Occipital lobe (tissue), 2 donors: ENCODE data around the gene WNK1. TPM values are rescaled to one million over a fixed set of nuclear protein-coding genes. Genes with fewer than 3 reads are reported as not detected.
"Not testable (repeated sequence)": the region's sequence is repeated elsewhere in the genome, so short reads cannot be mapped to it uniquely, and the experiment has no call there.

Experiments
- DNase-seq: peaks from one replicate; lab custom pipeline; 2025; lab: John Stamatoyannopoulos, UW
- total RNA-seq: library from RNA; depleted of rRNA; stranded (reverse); fragments of >200 nt; gene quantifications from one replicate; pipeline ENCODE4 v1.2.3, GENCODE V29; 2014

WNK1 gene
- total RNA-seq, 1 donor from 2014 or later, result 84.2 TPM

DNA sequence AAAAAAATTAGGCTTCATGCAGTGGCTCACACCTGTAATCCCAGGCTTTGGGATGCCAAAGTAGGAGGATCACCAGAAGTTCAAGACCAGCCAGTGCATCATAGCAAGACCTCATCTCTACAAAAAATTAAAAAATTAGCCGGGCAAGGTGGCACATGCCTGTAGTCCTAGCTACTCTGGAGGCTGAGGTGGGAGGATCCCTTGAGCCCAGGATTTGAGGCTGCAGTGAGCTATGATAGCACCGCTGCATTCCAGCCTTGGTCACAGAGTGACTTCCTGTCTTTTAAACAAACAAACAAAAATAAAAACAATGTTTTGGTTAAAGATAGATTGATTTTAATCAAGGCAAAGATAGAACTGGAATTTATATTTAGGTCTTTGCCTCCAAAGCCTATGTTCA, 60.6 kb downstream of the WNK1 start:
- no peak for DNase-seq

DNA sequence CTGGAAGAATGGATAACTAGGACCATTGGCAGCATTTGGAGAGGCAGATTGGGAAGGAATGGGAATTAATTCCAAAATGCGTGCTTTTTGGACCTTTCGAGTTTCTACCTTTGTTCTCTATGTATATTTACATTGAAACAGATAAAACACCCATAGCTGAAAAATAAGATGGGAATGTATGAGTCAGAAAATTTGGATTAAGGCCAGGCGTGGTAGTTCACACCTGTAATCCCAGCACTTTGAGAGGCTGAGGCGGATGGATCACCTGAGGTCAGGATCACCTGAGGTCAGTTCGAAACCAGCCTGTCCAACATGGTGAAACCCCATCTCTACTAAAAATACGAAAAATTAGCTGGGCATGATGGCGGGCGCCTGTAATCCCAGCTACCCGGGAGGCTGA, 65.1 kb downstream of the WNK1 start:
- DNase-seq, result not testable (repeated sequence)

DNA sequence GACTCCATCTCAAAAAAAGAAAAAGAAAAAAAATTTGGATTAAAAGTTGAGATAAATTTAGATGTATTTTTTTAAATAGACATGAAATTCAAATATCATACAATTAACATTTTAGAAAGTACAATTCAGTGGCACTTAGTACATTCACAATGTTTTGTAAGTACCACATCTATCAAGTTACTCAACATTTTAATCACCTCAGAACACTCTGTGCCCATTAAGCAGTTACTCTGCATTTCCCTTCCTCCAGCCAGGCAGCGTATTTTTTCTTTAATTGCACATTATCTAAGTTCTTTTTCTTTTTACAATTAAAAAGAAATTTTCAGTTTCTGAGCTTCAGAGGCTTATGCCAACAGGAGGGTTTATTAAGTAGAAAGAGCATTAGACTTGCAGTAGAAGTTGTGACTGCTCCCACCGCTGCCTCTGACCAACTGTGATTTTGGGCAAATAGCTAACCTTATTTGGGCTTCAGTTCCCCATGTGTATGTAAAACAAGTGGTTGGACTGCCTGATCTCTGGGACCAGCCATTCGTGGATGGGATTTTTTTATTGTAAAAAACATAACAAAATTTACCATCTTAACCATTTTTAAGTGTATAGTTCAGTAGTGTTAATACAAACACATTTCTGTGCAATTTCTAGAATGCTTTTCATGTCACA, 65.7 kb downstream of the WNK1 start:
- no peak for DNase-seq

DNA sequence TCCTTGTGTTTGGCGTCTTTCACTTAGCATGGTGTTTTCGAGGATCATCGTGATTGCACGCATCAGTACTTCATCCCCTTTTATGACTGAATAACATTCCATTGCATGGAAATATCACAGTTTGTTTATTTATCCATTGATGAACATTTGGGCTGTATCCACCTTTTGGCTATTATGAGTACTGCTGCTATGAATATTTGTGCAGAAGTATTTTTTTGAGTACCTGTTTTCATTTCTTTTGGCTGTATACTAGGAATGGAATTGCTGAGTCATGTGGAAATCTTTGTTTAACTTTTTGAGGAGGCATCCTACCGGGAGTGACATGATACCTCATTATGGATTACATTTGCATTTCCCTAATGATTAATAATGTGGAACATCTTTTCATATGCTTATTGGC, 66.4 kb downstream of the WNK1 start:
- no peak for DNase-seq

DNA sequence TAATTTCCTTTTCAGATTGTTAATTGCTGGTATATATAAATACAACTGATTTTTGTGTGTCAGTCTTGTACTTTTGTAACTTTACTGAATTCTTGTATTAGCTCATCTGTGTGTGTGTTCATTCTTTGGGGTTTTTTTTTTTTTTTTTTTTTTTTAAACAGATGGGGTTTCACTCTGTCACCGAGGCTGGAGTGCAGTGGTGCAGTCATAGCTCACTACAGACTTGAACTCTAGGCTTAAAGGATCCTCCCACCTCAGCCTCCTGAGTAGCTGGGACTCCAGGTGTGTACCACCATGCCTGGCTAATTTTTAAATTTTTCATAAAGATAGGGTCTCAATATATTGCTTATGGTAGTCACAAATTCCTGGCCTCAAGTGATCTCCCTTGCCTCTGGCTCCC, 68.0 kb downstream of the WNK1 start:
- DNase-seq, result no peak

DNA sequence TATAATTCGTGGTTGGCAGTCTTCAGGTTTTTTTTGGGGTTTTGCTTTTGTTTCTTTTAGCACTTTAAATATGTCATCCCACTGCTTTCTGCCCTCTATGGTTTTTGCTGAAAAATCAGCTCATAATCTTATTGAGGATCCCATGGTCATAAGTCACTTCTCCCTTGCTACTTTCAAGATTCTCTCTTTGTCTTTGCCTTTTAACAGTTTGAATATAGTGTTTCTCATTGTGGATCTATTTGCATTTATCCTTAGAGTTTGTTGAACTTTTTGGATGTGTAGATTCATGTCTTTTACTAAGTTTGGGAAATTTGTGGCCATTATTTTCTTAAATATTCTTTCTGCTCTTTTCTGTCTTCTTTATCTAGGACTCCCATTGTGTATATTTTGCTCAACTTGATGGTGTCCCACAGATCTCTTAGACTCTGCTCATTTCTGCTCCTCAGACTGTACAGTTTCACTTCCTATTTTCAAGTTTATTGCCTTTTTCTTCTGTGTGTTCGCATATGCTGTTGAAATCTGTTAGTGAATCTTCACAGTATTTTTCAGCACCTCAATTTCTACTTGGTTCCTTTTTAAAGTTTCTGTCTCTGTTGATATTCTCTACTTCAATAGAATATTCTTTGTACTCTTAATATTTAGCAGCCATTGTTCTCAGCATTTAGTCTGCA, 70.8 kb downstream of the WNK1 start:
- DNase-seq, result no peak

DNA sequence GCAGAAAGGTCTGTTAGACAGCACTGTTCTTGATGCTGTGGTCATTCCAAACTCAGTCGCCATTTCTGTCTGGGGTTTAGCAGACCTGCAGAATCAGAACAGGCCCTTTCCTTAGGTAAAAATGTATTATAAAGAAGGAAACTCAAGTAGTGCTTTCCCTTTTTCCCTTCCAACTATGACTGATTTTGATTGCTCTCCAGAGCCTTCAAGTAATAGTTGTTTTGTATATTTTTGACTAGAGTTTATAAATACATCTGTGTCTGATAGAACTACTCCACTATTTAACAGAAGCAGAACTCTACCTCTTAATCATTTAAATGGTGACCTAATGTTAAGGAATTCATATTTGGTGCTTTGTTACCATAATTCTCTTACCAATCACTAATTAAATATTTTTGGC, 74.0 kb downstream of the WNK1 start:
- no peak for DNase-seq

DNA sequence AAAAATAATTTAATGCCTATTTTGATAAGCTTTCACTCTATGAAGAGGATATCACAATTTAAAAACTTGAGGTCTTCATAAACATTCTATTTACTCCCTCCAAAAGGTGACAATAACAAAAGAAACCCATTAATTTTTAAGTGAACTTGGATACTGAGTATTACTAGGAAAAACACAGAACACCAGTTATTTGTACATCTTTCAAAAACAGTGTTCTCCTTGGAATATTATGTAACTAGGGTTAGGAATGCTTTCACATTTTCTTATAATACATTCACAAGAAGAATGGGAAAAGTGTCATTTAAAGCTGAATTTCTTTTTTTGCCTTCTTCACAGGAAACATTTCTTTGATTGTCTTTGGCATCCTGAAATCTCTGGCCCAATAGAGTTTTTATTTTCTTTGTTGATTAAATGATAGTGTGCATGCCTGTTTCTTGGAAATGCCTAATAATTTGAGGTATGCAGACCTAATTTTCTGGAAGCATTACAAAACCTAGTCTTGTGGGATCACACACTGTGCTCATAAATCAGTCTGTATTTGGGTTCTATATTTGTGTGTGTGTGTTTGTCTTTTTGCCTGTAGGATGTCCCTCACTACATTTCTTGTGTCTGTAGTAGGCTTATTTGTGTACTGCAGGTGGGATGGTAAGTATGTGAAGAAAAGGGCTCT, 76.5 kb downstream of the WNK1 start:
- DNase-seq, result no peak

DNA sequence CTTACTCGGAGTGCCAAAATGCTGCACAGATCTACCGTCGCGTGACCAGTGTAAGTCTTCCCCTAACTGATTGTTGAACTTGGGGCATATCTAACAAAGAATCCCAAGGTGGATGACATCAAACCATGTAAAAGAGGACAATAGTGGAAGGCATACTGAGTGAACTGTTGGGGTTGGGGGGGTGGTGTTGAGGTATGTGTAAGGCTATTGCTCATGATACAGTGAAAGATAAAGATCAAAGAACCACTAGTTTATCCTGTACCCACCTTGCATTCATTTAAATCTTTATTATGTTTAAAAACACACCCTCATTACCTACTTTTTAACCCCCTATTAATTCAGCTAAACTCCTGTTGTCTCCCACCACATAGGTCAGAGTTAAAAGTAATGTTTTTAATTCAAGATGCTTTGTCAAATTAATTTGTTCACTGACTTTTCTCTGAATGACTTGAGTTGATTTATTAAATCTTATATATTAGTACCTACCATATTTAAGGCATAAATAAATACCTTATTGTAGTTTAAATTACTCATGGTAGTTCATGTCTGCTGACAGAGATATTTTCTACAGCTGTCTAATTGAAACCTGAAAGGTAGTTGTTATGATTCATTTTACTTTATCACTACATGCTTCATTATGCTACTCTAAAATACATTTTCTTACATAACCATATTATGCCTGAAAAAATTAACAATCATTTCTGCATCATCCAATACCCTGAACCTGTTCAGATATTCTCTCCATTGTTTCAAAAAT, 77.9 kb downstream of the WNK1 start:
- no peak for DNase-seq

DNA sequence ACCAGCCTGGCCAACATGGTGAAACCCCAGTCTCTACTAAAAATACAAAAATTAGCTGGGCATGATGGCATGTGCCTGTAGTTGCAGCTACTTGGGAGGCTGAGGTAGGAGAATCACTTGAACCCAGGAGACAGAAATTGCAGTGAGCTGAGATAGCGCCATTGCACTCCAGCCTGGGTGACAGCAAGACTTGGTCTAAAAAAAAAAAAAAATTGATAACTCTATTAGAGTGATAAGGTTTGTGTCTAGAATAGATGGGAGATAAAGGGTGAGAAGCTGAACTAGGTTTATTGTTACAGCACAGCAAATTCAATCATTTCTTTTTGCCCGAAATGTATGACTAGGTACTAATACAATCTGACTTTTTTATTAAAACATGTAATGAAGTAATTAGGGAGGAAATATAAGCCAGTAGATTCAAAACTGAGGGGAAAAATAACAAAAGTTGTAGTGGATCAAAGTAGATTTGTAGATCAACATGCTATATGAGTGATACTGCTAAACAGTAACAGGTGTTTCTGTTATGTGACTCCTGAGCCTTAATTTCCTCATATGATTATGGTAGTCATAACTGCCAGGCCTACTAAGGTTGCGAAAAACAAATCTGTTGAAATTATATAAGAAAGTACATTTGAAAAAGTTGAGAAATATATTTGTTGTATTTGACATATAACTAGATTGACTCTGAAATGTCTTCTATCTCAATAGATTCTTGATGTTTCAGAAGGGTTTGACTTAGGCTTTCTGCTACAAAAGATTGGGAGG, 83.6 kb downstream of the WNK1 start:
- no peak for DNase-seq

DNA sequence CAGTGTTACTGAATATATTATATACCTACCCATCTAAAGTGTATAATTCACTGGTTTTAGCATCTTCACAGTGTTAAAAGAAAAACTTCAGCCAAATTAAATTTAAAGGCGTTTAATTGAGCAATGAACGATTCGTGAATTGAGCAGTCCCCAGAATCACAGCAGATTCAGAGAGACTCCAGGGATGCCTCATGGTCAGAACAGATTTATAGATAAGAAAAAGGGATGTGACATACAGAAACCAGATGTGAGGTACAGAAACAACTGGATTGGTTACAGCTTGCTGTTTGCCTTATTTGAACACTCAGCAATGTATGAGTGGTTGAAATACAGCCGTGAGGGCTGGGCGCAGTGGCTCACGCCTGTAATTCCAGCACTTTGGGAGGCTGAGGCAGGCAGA, 84.6 kb downstream of the WNK1 start:
- no peak for DNase-seq

DNA sequence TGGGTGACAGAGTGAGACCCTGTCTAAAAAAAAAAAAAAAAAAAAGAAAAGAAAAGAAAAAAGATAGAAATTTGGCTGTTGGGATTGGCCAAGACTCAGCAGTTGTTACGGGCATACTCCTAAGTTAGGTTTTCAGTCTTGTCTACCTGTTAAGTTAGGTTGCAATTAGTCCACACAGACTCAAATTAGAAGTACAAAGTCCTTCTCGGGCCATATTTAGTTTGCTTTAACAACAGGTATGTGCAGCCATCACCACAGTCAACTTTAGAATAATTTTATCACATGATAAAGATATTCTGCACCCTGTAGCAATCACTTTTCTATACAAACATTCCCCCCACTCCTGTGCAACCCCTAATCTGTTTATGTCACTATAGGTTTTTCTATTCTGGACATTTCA, 85.2 kb downstream of the WNK1 start:
- DNase-seq, result no peak

DNA sequence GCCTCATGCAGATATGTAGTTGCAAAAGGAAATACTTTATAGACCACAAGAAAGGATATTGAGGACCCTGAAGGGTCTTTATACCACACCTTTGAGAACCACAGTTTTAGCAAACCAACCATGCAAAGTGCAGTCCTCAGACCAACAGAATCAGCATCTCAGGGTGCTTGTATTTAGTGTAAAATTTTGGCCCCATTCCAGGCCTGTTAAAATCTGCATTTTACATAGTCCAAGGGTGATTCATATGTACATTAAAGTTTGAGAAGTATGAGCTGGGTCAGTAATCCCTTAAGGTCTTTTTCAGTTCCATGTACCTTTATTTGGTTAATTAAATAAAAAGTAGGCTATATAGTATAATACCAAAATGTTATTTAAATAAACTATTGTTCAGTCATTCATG, 91.2 kb downstream of the WNK1 start:
- no peak for DNase-seq

DNA sequence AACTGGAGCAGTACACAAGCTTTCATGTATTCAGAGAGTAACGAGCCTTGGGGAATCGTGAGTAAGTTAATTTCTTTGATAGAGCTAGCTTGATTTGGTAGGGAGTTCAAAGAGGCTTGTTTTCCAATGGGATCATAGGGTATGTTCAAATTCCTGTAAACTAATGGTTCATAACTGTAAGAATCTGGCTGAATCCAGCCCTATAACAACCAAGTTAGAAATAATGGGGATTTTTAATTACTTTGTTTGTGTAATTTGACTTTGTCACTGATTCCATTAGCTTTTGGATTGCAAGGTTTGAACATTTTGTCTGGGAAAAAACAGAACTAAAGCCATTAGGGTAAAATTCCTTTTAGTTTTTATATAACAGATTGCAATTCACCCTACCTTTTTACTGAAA, 94.0 kb downstream of the WNK1 start:
- DNase-seq, result no peak

DNA sequence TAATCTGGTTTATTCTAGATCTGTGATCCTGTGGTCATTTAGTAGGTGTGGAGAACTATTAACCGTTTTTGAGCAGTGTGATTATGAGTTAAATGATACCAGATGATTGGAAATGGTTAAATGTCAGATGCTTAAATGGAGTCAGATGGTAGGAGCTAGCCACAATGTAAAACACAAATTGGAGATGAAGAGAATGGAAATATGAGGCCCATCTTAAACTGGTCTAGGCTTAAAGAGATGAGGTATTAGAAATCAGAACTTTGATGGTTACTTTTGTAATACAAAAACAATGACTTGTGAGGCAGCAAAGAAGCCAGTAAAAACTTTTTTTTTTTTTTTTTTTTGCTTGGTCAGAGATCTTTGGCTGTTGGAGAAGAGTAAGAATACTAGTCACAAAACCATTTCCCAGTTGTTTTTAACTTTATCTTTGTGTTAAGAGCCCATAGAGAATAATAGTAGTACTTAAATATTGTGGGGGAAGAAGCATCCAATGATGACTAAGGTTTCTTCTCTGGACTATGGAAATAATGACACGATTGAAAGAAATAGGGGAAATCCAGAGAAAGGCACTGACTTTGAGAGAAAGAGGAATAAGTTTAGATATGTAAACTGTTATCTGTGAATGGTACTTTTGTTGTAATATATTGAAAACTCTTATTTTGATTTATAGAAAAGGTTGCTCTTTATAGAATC, 95.9 kb downstream of the WNK1 start:
- DNase-seq, result no peak

DNA sequence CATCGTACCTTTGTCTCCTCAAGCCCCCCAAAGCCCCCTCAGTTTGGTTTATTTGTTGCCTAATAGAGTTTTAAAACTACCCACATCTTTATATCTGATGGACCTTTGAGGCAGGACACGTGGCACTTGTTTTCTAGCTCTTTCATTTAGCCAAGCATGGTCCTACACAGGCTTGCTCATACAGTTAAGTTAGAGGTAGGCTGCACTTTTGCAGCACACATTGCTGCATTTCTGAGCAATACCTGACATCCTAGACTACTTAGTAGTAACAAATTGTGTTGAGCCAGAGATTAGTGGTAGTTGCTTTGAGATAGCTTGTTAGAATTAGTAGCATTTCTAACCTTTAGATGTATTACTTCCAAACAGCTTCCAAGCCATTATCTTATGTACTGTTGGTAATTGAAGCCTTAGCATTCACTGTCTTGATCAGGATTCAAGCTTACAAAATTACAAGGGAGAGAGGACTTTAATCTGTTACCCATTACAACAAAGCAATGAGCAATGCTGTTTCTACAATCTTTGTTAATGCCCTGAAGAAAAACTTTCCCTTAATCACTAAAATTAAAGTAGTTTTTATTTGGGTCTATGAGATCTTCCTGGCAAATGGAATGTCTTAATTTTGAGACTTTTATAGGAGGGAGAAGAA, 96.6 kb downstream of the WNK1 start:
- no peak for DNase-seq

DNA sequence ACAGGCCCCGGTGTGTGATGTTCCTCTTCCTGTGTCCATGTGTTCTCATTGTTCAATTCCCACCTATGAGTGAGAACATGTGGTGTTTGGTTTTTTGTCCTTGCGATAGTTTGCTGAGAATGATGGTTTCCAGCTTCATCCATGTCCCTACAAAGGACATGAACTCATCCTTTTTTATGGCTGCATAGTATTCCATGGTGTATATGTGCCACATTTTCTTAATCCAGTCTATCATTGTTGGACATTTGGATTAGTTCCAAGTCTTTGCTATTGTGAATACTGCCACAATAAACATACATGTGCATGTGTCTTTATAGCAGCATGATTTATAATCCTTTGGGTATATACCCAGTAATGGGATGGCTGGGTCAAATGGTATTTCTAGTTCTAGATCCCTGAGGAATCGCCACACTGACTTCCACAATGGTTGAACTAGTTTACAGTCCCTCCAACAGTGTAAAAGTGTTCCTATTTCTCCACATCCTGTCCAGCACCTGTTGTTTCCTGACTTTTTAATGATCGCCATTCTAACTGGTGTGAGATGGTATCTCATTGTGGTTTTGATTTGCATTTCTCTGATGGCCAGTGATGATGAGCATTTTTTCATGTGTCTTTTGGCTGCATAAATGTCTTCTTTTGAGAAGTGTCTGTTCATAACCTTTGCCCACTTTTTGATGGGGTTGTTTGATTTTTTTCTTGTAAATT, 97.5 kb downstream of the WNK1 start:
- not testable (repeated sequence) for DNase-seq

DNA sequence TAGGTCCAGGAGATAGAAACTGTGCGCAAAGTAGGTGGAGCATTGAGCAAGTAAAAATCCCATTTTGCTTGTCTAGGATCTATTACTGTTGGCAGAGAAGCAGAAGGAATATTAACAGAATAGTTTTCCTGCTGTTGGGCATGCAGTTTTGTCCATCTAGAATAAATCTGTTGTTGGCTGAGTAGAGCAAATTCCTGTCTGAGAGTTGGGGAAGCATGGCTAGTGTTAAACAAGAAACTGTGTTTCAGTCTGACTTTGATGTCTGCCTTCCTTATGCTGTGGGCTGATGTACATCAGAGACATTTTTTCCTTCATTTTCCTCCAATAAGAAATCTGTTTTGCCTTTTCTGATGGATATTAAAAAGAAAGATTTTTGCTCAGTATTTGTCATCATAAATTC, 99.0 kb downstream of the WNK1 start:
- DNase-seq, result no peak

DNA sequence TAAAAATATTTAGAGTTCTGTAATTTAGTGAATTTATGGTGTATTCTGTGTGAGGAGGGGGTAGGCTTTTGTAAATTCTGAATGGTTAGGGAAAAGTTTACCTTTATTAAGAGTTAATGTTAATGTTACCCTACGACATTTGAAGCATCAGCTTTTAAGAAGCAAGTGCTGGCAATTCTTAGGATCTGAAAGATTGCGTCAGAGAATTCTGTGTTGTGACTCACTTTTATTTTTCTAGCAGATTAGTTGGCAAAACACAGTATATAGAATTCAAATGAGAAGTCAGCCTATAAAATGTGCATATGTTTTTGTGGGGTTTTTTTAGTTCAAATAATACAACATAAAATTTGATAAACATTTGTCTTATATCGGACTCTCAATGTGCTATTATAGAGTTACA, 99.5 kb downstream of the WNK1 start:
- no peak for DNase-seq

DNA sequence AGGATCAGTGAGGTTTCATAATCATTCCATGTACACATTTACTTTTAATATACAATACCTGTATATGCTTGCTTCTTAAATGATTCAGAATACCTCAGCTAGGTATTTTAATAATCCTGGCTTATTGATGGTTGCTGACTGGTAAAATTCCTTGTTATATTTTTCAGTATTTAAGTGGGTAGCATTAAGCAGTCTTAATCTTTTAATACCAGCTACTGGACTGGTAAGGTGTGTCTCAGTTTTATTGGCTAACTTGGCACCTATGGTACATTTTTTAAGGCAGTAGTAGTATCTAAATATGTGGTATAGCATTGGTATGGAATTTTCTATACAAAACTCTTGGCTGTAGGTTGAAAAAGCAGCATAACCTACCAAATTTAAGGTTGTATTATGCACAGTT, 100.5 kb downstream of the WNK1 start:
- no peak for DNase-seq
